Endothelial cell of umbilical vein (primary cell): ENCODE data around the gene PGGT1B. TPM values are rescaled to one million over a fixed set of nuclear protein-coding genes. Genes with fewer than 3 reads are reported as not detected.

Experiments
- BruUV-seq: library from RNA; stranded (reverse); fragments of 400-500 nt; replicated peaks from 2 replicates; lab custom pipeline; 2021; lab: Mats Ljungman, UMichigan
- CTCF ChIA-PET: fragments of 300-600, 350-600 bp; sonication (Branson Sonifier 250); formaldehyde crosslinking; loops from one replicate; lab custom pipeline; 2021; ENCODE audit warnings: antibody characterized with exemption, inconsistent platforms; lab: Charles Lee
- POLR2A ChIA-PET: fragments of 300-600, 350-600 bp; sonication (Branson Sonifier 250); formaldehyde crosslinking; loops from one replicate; lab custom pipeline; 2021; ENCODE audit warnings: antibody characterized with exemption, inconsistent platforms; lab: Charles Lee
- DNase-seq: peaks from one replicate; pipeline ENCODE4 v3.0.0-alpha.2; 2011; ENCODE audit warnings: low read depth, low spot score
- FAIRE-seq: peaks from 2 replicates; lab custom pipeline; 2011; peaks lifted over from hg19 to GRCh38; lab: Jason Lieb, UNC
- H2AFZ ChIP-seq: 2 replicates; pipeline ENCODE4 v1.6.0; 2012; ENCODE audit warnings: low read depth, low read length, control low read depth, inconsistent platforms
- H3K27ac ChIP-seq: 2 replicates; pipeline ENCODE4 v1.5.1; 2011; ENCODE audit warnings: low read depth, mild to moderate bottlenecking, control low read depth, low read length, moderate library complexity; ENCODE audit not compliant: insufficient read depth
- H3K27me3 ChIP-seq, 2 experiments: 2 replicates each; pipeline versions ENCODE4 v1.6.0 to v1.6.1; 2011; ENCODE audit warnings: low read length in 2 of 2, mixed read lengths in 1 of 2; ENCODE audit not compliant: control insufficient read depth in 2 of 2, insufficient read depth in 2 of 2
- H3K36me3 ChIP-seq, 2 experiments: 2 replicates in 1 of 2; 3 replicates in 1 of 2; pipeline ENCODE4 v1.5.1; 2011; ENCODE audit warnings: low read length in 2 of 2, mild to moderate bottlenecking in 1 of 2, moderate library complexity in 1 of 2; ENCODE audit not compliant: control insufficient read depth in 2 of 2, insufficient read depth in 2 of 2; ENCODE audit errors: extremely low read depth in 1 of 2
- H3K4me1 ChIP-seq: 3 replicates; pipeline ENCODE4 v1.5.1; 2011; ENCODE audit warnings: mild to moderate bottlenecking, low read length; ENCODE audit not compliant: control insufficient read depth, insufficient read depth; ENCODE audit errors: extremely low read depth
- H3K4me2 ChIP-seq: 2 replicates; pipeline ENCODE4 v1.6.1; 2011; ENCODE audit warnings: low read length, control low read depth, mixed read lengths; ENCODE audit not compliant: insufficient read depth
- H3K4me3 ChIP-seq, 3 experiments: fragments of 200-600 bp in 1 of 3; sonication (generic), shearing (Covaris generic) in 1 of 3; replicated peaks in 1 of 3; 2 replicates each; pipeline ENCODE4 v1.5.1; 2011 to 2016; ENCODE audit warnings: control low read depth in 3 of 3, low read length in 3 of 3, mild to moderate bottlenecking in 2 of 3, inconsistent platforms in 1 of 3, low read depth in 1 of 3, moderate library complexity in 1 of 3; ENCODE audit not compliant: insufficient read depth in 1 of 3
- H3K79me2 ChIP-seq: 2 replicates; pipeline ENCODE4 v1.6.0; 2012; ENCODE audit warnings: low read length, inconsistent platforms; ENCODE audit not compliant: control insufficient read depth, insufficient read depth
- H3K9ac ChIP-seq: replicated peaks from 2 replicates; pipeline ENCODE3; 2011; ENCODE audit warnings: low read length, control low read depth; ENCODE audit not compliant: insufficient read depth; ENCODE audit errors: extremely low read depth
- H3K9me1 ChIP-seq: replicated peaks from 3 replicates; pipeline ENCODE4 v1.6.0; 2011; ENCODE audit warnings: mild to moderate bottlenecking, low read length; ENCODE audit not compliant: control insufficient read depth, insufficient read depth; ENCODE audit errors: extremely low read depth
- H3K9me3 ChIP-seq: replicated peaks from 2 replicates; pipeline ENCODE4 v1.5.1; 2012; ENCODE audit warnings: low read length, inconsistent platforms; ENCODE audit not compliant: control insufficient read depth, insufficient read depth
- H4K20me1 ChIP-seq: replicated peaks from 2 replicates; pipeline ENCODE3; 2011; ENCODE audit warnings: mild to moderate bottlenecking, low read length; ENCODE audit not compliant: control insufficient read depth, insufficient read depth; ENCODE audit errors: extremely low read depth
- CTCF ChIP-seq, 2 donors: IDR thresholded peaks; 1 replicate in 1 of 2; 2 replicates in 1 of 2; pipeline ENCODE4 v1.5.1; 2011; ENCODE audit warnings: low read length in 2 of 2, mild to moderate bottlenecking in 2 of 2, moderate library complexity in 2 of 2, control low read depth in 1 of 2, inconsistent platforms in 1 of 2, low read depth in 1 of 2; ENCODE audit not compliant: insufficient read depth in 1 of 2; ENCODE audit errors: extremely low read depth in 1 of 2
- EZH2 ChIP-seq: IDR thresholded peaks from 2 replicates; pipeline ENCODE4 v1.6.1; 2012; ENCODE audit warnings: borderline replicate concordance, low read depth, mild to moderate bottlenecking, moderate library complexity, low read length, inconsistent platforms; ENCODE audit not compliant: severe bottlenecking
- FOS ChIP-seq: IDR thresholded peaks from 2 replicates; pipeline ENCODE4 v1.6.1; 2011; ENCODE audit warnings: mild to moderate bottlenecking, low read length, moderate library complexity, borderline replicate concordance; ENCODE audit not compliant: insufficient read depth
- GATA2 ChIP-seq: IDR thresholded peaks from 2 replicates; pipeline ENCODE4 v1.7.0; 2011; ENCODE audit warnings: low read depth, mild to moderate bottlenecking, moderate library complexity, mixed read lengths, low read length; ENCODE audit not compliant: insufficient read length, insufficient read depth
- JUN ChIP-seq: IDR thresholded peaks from 2 replicates; pipeline ENCODE4 v1.6.1; 2011; ENCODE audit warnings: borderline replicate concordance, low read depth; ENCODE audit not compliant: insufficient read length, insufficient read depth
- MYC ChIP-seq: IDR thresholded peaks from one replicate; pipeline ENCODE4 v1.6.1; 2011; ENCODE audit warnings: mild to moderate bottlenecking, low read depth, low read length
- POLR2A ChIP-seq: IDR thresholded peaks from 2 replicates; pipeline ENCODE4 v1.6.1; 2012; ENCODE audit warnings: low read depth, mild to moderate bottlenecking, control low read depth, low read length
- POLR2AphosphoS5 ChIP-seq: IDR thresholded peaks from 2 replicates; pipeline ENCODE4 v1.6.1; 2012; ENCODE audit warnings: low read depth, mild to moderate bottlenecking, control low read depth, low read length, moderate library complexity; ENCODE audit not compliant: insufficient read depth
- dilution Hi-C: fragments of 300-500 bp; cut with MboI; formaldehyde crosslinking; loops from one replicate; pipeline ENCODE4 v1.15.0; 2019; ENCODE audit warnings: low sequenced_read_pairs; ENCODE audit not compliant: extremely low pct_ligation_motif_present
- intact Hi-C: fragments of 100-400 bp; cut with micrococcal nuclease; formaldehyde crosslinking; loops from one replicate; pipeline ENCODE4 v1.10.0; 2022
- polyA plus RNA-seq, 4 experiments: library from polyadenylated mRNA; depleted of rRNA in 3 of 4; stranded (reverse) in 3 of 4; unstranded in 1 of 4; fragments of >200 nt; gene quantifications; 2 replicates each; pipeline versions ENCODE4 v1.2.1 to v1.2.3, GENCODE V29; 2011 to 2012; ENCODE audit warnings: missing spikeins in 1 of 4
- total RNA-seq: library from RNA; stranded (reverse); gene quantifications from 2 replicates; pipeline ENCODE4 v1.2.3, GENCODE V29; 2021
- TF ChIP-seq, protein P1 (sequence below): IDR thresholded peaks from 2 replicates; pipeline ENCODE4 v1.6.1; 2011; ENCODE audit not compliant: insufficient read depth, insufficient read length

The PGGT1B gene
- total and polyA plus RNA-seq, 2 donors (not counting 3 experiments of a cell fraction or from before 2014, with no cell fraction given): 2.6 to 42.3 TPM

- H3K27ac ChIP-seq: no peak overlapping the region
- H3K79me2 ChIP-seq: no peaks in the 10 kb centered on the region
- no peak overlapping the region for H3K9ac ChIP-seq
- no peak overlapping the region for H2AFZ ChIP-seq
- H3K27me3 ChIP-seq: peaks cover 32 to 44% of the 10 kb centered on the region in 2 experiments
- peaks cover 2% of the 10 kb centered on the region for H3K4me1 ChIP-seq
- H3K4me2 ChIP-seq: no peak overlapping the region
- DNase-seq (no peak), FAIRE-seq (no peak)
- intact Hi-C loops: loop anchor here (10.0 kb wide), 1 partner anchor 400 kb away; no protein-coding TSS in a partner anchor
- ChIA-PET POLR2A (no interaction called here), CTCF (no interaction called here)
- H3K4me3 ChIP-seq: no peak overlapping the region
- no peaks in the 10 kb centered on the region for H4K20me1 ChIP-seq
- no peak for TF ChIP-seq CTCF (IDR thresholded peaks at IDR 0.05; ENCODE audit: extremely low read depth in 1 of 2, insufficient read depth in 1 of 2, low read depth in 1 of 2, low read length in 2 of 2)
- no peak for TF ChIP-seq JUN
- TF ChIP-seq POLR2AphosphoS5: no peak
- TF ChIP-seq POLR2A: no peak
- no peak for TF ChIP-seq GATA2
- TF ChIP-seq MYC: no peak
- TF ChIP-seq FOS: no peak
- TF ChIP-seq, protein P1, sequence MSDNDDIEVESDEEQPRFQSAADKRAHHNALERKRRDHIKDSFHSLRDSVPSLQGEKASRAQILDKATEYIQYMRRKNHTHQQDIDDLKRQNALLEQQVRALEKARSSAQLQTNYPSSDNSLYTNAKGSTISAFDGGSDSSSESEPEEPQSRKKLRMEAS: no peak
- TF ChIP-seq EZH2: no peak
- dilution Hi-C loops: no loop called here
- H3K9me3 ChIP-seq: no peaks in the 10 kb centered on the region
- H3K9me1 ChIP-seq: no peaks in the 10 kb centered on the region
- BruUV-seq: no TSS peak
- no peaks in the 10 kb centered on the region for H3K36me3 ChIP-seq
Observed at GRCh38 chr5:115184770-115185169, 77.9 kb downstream of the PGGT1B start.
